GM19455 (cell line): ENCODE data around the gene CDIP1.

ENCODE experiments used
- ATAC-seq: cut with Tn5 transposase; IDR thresholded peaks from one replicate; pipeline ENCODE4 v1.9.1; 2021; ENCODE audit not compliant: unreplicated experiment

Gene CDIP1

GRCh38 chr16:4539716-4540284 lies 1.2 kb upstream of the CDIP1 start:
- ATAC-seq = no peak

DNA sequence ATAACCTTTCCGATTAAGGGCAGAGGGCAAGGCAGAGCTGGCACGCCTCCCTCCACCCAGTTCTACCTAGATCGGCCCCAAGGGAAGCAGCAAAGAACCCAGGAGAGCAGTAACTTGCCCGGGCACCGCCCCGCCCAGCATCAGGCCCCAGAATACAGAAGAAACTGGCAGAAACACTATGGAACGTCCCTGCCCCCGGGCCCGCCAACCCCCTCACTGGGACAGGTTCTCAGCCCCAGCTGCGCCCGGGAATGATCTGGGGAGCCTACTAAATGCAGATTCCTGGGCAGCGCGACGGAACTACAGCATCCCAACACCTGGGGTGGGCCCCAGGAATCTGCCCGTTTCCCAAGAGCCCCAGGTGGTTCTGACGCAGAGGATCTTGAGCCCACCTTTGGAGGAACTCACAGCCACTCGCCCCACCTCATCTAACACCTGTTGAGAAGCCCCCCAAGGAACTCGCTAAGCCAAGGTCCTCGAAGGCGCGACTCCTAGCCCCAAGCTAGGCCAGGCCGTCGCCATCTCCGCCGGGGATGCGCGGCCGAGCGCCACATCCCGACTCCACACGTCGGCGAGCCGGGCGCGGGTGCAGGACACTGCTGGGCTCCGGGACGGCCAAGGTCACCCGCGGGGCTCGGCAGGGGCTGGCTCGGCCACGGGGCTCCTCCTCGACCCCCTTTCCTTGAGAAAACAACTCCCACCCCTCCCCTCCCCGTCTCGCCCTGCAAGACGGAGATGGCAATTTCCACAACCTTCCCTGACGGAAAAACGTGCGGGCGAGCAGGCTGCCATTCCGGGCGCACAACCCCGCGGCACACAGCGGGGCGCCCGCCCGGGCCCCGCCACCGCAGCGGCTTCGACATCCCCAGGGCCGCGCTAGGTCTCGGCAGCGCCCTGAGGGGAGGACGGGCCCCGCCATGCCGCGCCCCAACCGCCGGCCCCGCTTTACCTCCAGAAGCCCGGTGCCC lies 913 bp downstream of the CDIP1 start:
- ATAC-seq = peak; percentile 23

- ATAC-seq = no peak
Observed at GRCh38 chr16:4536391-4537106, 2.0 kb downstream of the CDIP1 start.

GRCh38 chr16:4535627-4536108 lies 2.9 kb downstream of the CDIP1 start:
- ATAC-seq = no peak

DNA sequence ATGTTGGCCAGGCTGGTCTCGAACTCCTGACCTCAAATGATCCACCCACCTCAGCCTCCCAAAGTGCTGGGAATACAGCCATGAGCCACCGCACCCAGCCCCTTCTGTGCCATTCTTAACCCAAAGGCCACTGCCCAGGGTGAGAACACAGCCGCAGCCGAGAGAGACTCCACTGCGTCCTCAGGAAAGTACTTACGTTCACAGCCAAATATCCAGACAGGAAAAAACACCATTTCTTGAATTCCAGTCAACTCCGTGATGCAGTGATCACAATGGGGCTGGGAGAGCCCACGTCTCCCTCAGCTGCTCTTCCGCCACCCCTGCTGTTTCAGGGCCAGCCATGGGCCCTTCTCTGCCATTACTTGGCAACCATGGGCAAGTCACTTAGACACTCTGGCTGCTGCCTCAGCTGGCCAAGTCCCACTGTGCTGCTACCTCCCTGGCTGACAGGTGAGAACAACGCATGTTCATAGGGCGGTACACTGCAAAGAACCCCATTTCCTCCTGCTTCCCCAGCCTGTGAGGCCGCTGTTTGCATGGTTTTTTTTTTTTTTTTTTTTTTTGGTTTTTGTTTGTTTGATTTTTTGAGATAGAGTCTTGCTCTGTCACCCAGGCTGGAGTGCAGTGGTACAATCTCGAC lies 4.3 kb downstream of the CDIP1 start:
- no peak for ATAC-seq

DNA sequence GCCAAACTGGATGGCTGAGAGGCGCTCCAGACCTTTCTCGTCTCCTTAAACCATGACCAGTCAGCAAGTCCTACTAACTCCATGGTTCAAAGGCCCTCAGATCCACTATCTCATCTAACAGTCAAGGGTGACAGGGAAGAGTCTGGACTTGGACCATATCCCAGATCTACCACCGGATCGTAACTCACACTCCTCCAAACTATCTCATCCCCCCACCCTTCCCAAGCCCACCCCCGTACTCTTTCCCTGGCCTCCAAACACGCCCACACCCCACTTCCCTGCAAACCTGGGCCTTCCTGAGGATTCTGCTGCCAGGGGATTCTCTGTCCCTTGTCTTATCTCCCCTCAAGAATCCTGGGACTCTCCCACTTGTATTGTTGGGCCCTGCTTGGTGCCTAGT lies 5.1 kb downstream of the CDIP1 start:
- no peak for ATAC-seq

GRCh38 chr16:4532238-4532637 lies 6.3 kb downstream of the CDIP1 start:
- no peak for ATAC-seq

DNA sequence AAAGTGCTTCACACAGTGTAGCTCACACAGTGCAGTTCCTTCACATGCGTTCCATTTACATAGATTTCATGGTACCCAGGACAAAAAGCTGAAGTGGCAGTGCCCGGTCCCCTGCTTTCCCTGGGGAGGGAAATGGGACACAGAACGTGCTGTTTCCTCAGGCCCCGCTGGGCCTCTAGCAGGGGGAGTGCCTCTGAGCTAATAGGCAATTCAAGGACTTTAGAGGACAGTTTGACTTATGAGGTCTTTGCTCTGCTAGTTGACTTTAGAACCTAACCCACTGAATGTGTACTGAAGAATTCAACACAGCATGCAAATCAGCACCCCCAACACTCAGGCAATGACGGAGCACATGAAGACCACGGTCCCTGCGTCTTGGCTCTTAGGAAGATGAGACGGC lies 6.8 kb downstream of the CDIP1 start:
- ATAC-seq = no peak

GRCh38 chr16:4529085-4530060 lies 9.2 kb downstream of the CDIP1 start:
- no peak for ATAC-seq

GRCh38 chr16:4525634-4526277 lies 12.8 kb downstream of the CDIP1 start:
- no peak for ATAC-seq

DNA sequence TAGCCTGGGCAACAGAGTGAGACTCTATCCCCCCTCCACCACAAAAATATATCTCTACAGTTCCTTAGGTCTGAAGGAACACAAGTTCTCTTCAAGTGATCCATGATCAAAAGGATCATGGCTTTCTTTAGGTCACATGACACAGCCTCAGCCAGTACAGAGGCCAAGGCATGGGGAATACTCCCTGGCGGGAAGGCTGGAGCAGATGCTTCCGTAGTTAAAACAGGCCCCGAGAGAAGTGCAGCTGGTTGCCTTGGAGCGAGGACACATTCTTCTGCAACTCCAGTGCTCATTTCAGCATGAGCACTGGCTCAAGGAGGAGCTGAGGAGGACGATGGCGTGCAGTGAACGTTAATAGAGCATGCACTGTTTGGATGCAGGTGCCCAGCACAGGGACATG lies 13.5 kb downstream of the CDIP1 start:
- ATAC-seq = no peak

DNA sequence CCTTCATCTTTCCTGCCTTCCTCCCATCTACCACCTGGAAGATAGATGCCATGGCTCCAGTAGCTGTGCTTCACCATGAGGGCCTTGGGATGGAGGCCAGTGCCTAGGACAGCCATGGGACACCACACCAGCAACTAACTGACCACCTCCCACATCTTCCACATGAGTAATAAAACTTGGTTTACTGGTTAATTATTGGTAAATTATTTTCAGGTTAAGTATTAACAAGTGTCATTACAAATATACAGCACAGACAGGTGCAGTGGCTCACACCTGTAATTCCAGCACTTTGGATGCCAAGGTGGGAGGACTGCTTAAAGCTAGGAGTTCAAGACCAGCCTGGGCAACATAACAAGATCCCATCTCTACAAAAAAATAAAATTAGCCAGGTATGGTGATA lies 14.0 kb downstream of the CDIP1 start:
- no peak for ATAC-seq

DNA sequence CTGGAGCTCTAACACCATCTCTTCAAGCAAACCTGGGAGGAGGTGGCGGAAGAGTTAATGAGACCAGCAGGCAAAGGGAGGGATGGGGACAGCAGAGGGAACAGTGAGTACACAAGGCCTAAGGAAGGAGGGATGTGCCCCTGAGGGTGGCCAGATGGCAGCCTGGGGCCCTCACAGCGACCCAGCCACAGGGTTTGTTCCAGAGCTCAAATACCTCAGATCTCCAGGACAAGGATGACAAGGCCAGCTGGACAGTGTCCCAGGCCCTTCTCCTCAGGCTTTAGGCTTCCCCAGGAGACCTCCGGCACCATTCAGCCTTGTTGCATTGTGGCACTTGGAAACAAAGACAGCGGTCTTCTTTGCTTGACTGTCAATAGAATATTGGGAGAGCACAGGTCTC lies 14.9 kb downstream of the CDIP1 start:
- no peak for ATAC-seq

- no peak for ATAC-seq
Observed at GRCh38 chr16:4522051-4522581, 16.5 kb downstream of the CDIP1 start.

DNA sequence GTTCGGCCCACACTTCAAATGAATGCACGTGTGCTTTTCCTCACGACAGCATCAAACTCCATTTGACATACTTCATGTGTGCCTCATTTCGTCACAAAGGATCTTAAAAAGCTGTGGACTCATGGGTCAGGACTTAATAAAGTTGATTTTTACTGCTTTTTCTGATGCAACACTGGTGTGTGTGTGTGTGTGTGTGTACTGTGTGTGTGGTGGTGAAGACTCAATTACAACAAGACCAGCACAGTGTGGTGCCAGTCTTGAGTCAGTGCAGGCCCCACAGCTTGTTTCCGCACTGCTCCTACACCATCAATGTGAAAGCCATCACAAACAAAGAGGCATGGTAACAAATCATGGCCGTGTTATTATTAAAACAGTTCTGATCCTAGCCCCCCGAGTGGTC lies 17.7 kb downstream of the CDIP1 start:
- ATAC-seq = no peak

DNA sequence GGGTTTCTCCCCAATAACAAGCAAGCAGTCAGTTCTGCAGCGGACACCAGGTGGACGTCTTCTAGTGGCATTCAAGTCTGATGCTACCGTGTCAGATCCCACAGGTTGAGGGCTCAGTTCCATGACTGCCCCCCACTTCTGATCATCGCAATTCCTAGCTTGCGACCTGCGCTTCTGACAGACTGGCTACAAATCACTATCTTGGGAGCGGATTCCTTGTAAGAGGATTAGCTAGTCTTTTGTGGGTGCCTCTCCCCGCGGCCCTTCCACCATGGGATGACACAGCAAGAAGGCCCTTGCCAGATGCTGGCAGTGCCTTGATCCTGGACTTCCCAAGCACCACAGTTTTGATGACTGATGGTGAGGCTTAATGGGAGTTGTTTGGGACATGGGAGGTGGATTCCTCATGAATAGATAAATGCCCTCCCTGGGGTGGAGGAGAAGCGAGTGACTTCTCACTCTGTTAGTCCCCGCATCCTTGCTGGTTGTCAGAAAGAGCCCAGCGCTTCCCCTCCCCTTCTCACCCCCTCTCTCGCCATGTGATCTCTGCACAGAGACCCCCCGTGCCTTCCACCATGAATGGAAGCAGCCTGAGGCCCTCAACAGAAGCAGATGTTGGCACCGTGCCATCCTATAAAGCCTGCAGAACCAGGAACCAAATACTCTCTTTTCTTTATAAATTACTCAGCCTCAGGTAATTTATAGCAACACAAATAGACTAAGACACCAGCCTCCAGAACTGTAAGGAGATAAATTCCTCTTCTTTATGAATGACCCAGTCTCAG lies 19.1 kb downstream of the CDIP1 start:
- no peak for ATAC-seq

DNA sequence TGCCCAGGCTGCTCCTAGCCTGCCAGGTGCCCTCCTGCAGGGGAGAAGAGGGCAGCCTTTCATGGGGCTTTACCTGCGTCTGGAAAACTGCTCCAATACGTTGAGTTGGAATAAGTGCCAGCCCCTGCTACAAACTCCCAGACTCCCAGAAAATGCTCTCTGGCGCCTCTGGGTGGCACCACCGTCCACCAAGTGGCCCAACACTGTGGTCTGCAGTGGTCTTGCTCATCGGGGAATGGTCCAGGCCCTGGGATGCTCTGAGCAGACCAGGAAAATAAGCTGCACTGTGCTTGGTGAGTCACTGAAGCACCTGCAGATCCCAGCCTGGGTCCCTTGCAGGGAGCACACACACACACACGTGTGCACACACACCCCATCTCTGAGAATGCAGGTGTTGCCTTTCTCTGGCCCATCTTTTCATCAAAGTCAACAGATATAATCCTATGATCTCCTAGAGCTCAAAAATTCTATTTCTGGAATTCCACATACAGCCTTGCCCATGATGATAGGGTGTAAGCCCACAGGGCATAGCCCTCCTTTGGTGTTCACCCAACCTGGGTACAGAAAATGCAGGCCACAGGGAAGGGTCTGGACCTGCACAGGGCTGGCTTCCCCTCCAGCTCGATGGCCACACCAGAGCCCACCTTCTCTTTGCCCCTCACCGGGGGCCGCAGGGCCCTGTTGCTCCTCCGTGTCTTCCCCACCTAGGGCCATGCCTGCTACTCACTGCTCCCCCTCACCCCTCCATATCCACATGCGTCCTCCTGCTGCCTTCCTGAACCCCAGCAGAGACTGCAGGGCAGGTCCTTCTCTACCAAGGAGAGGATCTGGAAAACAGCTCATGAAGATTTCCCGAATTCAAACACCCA lies 20.5 kb downstream of the CDIP1 start:
- no peak for ATAC-seq
